Kidney (tissue), 14 donors: Measurements from ENCODE around the gene PTGES. TPM values are rescaled to one million over a fixed set of nuclear protein-coding genes. Genes with fewer than 3 reads are reported as not detected.

ENCODE experiments used
- DNase-seq, 5 donors: peaks; one replicate each; pipeline ENCODE4 v3.0.0-alpha.2; 2013 to 2020
- FAIRE-seq: peaks from 2 replicates; lab custom pipeline; 2012; peaks lifted over from hg19 to GRCh38; lab: Jason Lieb, UNC
- H3K27ac ChIP-seq, 2 donors: one replicate each; pipeline ENCODE4 v1.7.0; 2013; ENCODE audit warnings: low read depth in 2 of 2, low read length in 2 of 2, inconsistent platforms in 1 of 2
- H3K27me3 ChIP-seq: one replicate; pipeline ENCODE4 v1.7.1; 2013; ENCODE audit warnings: low read length, inconsistent platforms; ENCODE audit not compliant: control insufficient read depth, insufficient read depth
- H3K36me3 ChIP-seq, 3 donors: one replicate each; pipeline versions ENCODE4 v1.7.0 to v1.7.1; 2013; ENCODE audit warnings: low read length in 3 of 3, control low read depth in 1 of 3, inconsistent platforms in 1 of 3; ENCODE audit not compliant: insufficient read depth in 3 of 3, control insufficient read depth in 2 of 3
- H3K4me1 ChIP-seq, 3 donors: one replicate each; pipeline versions ENCODE4 v1.7.0 to v1.7.1; 2013; ENCODE audit warnings: low read length in 3 of 3, inconsistent platforms in 1 of 3, low read depth in 1 of 3; ENCODE audit not compliant: control insufficient read depth in 2 of 3, insufficient read depth in 2 of 3
- H3K4me3 ChIP-seq, 3 donors: one replicate each; pipeline versions ENCODE4 v1.7.0 to v1.8.1; 2013; ENCODE audit warnings: low read length in 3 of 3, control low read depth in 1 of 3, inconsistent platforms in 1 of 3
- H3K9ac ChIP-seq, 3 donors: one replicate each; pipeline versions ENCODE4 v1.7.0 to v1.7.1; 2013; ENCODE audit warnings: low read length in 3 of 3, control low read depth in 1 of 3, inconsistent platforms in 1 of 3
- H3K9me3 ChIP-seq, 3 donors: one replicate each; pipeline versions ENCODE4 v1.7.0 to v1.7.1; 2013; ENCODE audit warnings: low read length in 3 of 3, control low read depth in 1 of 3, inconsistent platforms in 1 of 3; ENCODE audit not compliant: control insufficient read depth in 2 of 3, insufficient read depth in 1 of 3
- intact Hi-C: fragments of 100-400 bp; cut with DNase I; formaldehyde crosslinking; loops from one replicate; pipeline ENCODE4 v1.11.1; 2022
- polyA plus RNA-seq: library from polyadenylated mRNA; stranded (reverse); fragments of 350-450 nt; fragmentation: Illumina TruSeq; extraction: RNeasy Lipid Tissue Mini Kit (QIAGEN cat#74804); gene quantifications from one replicate; pipeline ENCODE4 v1.2.3, GENCODE V29; 2014; ENCODE audit warnings: low read depth, low replicate concordance; ENCODE audit not compliant: insufficient read depth
- total RNA-seq: library from RNA; stranded (reverse); fragmentation: NEBNext Ultra II Directional; extraction: Animal tissue kit (Norgen Biotek cat#: 25700); gene quantifications from one replicate; pipeline ENCODE4 v1.2.1, GENCODE V29; 2021
- TF ChIP-seq, protein P1 (sequence below): IDR thresholded peaks from 3 replicates; pipeline ENCODE4 v1.5.1; 2012; ENCODE audit warnings: mild to moderate bottlenecking, moderate library complexity, borderline replicate concordance; ENCODE audit not compliant: insufficient read depth; ENCODE audit errors: extremely low read depth
- donor health status: control.
- donor health status: control.
- donor health status: control.
- donor health status: control.
- donor health status: control.
- donor health status: DM: yes; HTN: yes; CAD: no.
- donor health status: Normal renal cell carcinoma (clear cell type).

The PTGES gene
- total and polyA plus RNA-seq, 2 donors from 2014 or later: 8.1 to 8.9 TPM

DNA sequence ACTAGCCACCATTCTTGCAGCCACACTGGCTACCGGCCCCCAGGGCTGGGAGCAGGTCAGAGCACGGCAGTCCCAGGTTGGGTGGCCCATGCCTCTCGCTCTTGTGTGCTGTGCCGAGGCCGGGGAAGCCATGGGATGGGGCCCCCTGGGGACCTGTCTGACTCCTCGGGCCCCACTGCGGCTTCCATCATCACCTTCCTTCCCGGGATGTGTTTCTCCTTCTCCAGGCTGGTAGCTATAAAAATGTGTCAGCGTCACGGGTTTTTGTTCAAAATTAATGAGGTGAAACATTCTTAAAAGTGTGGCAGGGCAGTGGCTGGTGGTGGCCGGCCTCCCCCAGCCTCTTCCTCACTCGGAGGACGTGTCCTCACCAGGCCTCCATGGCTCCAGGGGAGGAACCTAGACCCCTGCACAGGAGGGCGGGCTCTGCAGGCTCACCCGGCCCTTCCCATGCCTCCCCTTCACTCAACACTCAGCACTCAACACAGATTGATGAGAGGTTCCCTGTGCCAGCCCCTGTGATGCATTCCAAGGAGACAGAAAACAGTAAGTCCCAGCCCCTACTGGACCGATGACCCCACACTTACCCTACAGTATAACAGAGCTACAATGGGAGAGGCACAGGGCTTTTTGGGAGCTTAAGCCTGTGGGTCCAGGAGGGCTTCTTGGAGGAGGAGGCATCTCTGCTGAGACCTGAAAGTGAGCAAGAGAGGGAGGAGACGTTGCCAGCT lies 43.2 kb downstream of the PTGES start:
- intact Hi-C loops: no loop called here
- peak; percentile 64 to 84 (median 76) for DNase-seq
- H3K27ac ChIP-seq: no peak overlapping the region

DNA sequence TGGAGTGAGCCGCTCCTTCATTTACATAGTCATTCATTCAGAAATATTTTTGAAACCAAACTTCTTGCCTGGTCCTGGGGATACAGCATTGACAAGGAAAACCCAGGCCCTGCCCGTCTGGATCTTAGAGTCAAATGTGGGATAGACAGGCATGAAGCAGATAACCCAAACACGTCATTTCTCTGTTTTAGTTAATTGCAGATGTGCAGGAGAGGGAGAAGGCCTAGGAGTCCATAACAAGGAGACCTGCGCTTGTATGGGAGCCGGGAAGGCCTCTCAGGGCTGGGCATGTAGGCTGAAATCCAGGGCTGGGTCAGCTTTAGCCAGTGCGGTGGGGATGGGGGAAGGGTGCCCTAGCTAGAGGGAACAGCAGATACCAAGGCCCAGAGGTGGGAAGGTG lies 44.0 kb downstream of the PTGES start:
- no peak for FAIRE-seq
- Histone ChIP-seq H3K27me3 (no peaks in the 10 kb centered on the region), H3K27ac (no peak overlapping the region), H3K9me3 (no peaks in the 10 kb centered on the region), H3K9ac (no peak overlapping the region), H3K4me3 (no peak overlapping the region), H3K36me3 (no peaks in the 10 kb centered on the region), H3K4me1 (peaks cover 0 to 5% (median 0%) of the 10 kb centered on the region in 3 donors)
- DNase-seq: no peak
- intact Hi-C loops: no loop called here
- TF ChIP-seq, protein P1, sequence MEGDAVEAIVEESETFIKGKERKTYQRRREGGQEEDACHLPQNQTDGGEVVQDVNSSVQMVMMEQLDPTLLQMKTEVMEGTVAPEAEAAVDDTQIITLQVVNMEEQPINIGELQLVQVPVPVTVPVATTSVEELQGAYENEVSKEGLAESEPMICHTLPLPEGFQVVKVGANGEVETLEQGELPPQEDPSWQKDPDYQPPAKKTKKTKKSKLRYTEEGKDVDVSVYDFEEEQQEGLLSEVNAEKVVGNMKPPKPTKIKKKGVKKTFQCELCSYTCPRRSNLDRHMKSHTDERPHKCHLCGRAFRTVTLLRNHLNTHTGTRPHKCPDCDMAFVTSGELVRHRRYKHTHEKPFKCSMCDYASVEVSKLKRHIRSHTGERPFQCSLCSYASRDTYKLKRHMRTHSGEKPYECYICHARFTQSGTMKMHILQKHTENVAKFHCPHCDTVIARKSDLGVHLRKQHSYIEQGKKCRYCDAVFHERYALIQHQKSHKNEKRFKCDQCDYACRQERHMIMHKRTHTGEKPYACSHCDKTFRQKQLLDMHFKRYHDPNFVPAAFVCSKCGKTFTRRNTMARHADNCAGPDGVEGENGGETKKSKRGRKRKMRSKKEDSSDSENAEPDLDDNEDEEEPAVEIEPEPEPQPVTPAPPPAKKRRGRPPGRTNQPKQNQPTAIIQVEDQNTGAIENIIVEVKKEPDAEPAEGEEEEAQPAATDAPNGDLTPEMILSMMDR: no peak

More for the DNA sequence above, 43.2 kb downstream of the PTGES start:
- Histone ChIP-seq H3K9me3 (no peaks in the 10 kb centered on the region), H3K36me3 (no peaks in the 10 kb centered on the region), H3K4me3 (no peak overlapping the region), H3K9ac (peak overlapping the region in 1 of 3 donors; percentile 19), H3K27me3 (no peaks in the 10 kb centered on the region), H3K4me1 (peaks cover 0 to 5% (median 0%) of the 10 kb centered on the region in 3 donors)
- no peak for FAIRE-seq
- TF ChIP-seq, protein P1: no peak

DNA sequence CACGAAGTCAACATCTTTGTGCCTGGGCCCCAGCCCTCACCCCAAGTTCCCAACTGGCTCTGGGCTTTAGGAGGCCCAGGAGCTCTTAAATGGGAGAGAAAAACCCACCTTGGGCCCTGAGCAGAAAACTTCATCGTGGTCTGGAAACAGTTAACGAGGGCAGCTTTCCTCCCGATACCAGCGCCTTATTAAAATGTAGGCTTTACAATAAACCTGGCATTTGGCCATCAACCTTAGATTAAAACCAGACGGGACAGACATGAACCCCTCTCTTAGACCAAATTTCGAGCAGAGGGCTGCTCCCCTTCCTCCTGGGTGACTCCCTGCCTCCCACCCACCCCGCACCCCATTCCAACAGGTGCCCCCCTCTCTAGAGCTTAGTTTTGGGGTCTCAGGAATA lies 48.0 kb downstream of the PTGES start:
- Histone ChIP-seq H3K27me3 (no peaks in the 10 kb centered on the region), H3K4me1 (no peaks in the 10 kb centered on the region), H3K9me3 (no peaks in the 10 kb centered on the region), H3K4me3 (no peak overlapping the region), H3K27ac (no peak overlapping the region), H3K9ac (no peak overlapping the region), H3K36me3 (no peaks in the 10 kb centered on the region)
- FAIRE-seq: no peak
- TF ChIP-seq, protein P1: no peak
- intact Hi-C loops: no loop called here
- no peak for DNase-seq
